Measurements from ENCODE around the gene MOV10L1. TPM values are rescaled to one million over a fixed set of nuclear protein-coding genes. Genes with fewer than 3 reads are reported as not detected.

MOV10L1 gene
- total RNA-seq, 1 donor, result 0.36 TPM

DNA sequence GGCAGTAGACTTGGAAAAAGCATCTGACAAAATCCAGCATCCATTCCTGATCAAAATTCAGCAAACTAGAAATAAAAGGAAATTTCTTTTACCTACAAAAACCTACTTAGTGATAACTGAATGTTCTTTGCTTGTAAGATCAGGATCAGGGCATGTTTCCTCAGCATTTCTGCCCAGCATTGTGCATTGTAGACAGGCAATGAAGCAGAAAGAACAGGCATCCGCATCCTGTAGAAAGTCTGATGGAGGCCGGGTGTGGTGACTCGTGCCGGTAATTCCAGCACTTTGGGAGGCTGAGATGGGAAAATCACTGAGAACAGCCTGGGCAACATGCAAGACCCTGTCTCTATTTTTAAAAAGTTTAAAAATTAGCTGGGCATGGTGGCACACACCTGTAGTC is 48.2 kb downstream of the MOV10L1 start:
- TF ChIP-seq, protein P1, sequence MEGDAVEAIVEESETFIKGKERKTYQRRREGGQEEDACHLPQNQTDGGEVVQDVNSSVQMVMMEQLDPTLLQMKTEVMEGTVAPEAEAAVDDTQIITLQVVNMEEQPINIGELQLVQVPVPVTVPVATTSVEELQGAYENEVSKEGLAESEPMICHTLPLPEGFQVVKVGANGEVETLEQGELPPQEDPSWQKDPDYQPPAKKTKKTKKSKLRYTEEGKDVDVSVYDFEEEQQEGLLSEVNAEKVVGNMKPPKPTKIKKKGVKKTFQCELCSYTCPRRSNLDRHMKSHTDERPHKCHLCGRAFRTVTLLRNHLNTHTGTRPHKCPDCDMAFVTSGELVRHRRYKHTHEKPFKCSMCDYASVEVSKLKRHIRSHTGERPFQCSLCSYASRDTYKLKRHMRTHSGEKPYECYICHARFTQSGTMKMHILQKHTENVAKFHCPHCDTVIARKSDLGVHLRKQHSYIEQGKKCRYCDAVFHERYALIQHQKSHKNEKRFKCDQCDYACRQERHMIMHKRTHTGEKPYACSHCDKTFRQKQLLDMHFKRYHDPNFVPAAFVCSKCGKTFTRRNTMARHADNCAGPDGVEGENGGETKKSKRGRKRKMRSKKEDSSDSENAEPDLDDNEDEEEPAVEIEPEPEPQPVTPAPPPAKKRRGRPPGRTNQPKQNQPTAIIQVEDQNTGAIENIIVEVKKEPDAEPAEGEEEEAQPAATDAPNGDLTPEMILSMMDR (IDR thresholded peaks at IDR 0.05; ENCODE audit: extremely low read depth, low read depth, low read length), result no peak
- DNase-seq (ENCODE audit: insufficient read length, low spot score, missing footprints), result no peak
- no peaks in the 10 kb centered on the region for H3K36me3 ChIP-seq (ENCODE audit: insufficient read depth, low read length)
- H3K4me3 ChIP-seq (ENCODE audit: insufficient read depth, low read length), result no peak overlapping the region
- no peak overlapping the region for H3K4me2 ChIP-seq (ENCODE audit: insufficient read depth, low read length)
- no peaks in the 10 kb centered on the region for H3K79me2 ChIP-seq (ENCODE audit: insufficient read depth, low read length)
- no peak overlapping the region for H2AFZ ChIP-seq (ENCODE audit: low read length)
- H3K27ac ChIP-seq (ENCODE audit: low read depth, low read length), result no peak overlapping the region
- peaks cover 33% of the 10 kb centered on the region for H3K27me3 ChIP-seq (ENCODE audit: insufficient read depth, low read length)
- no peaks in the 10 kb centered on the region for H3K4me1 ChIP-seq (ENCODE audit: insufficient read depth, low read length)
- H4K20me1 ChIP-seq (ENCODE audit: insufficient read depth, low read length), result no peaks in the 10 kb centered on the region
- H3K9me3 ChIP-seq (ENCODE audit: low read depth, low read length), result no peaks in the 10 kb centered on the region

GRCh38 chr22:50138988-50139387 is 49.2 kb downstream of the MOV10L1 start:
- no peaks in the 10 kb centered on the region for H3K79me2 ChIP-seq (ENCODE audit: insufficient read depth, low read length)
- no peaks in the 10 kb centered on the region for H4K20me1 ChIP-seq (ENCODE audit: insufficient read depth, low read length)
- H3K36me3 ChIP-seq (ENCODE audit: insufficient read depth, low read length), result no peaks in the 10 kb centered on the region
- H3K4me1 ChIP-seq (ENCODE audit: insufficient read depth, low read length), result no peaks in the 10 kb centered on the region
- peak; percentile 27 for DNase-seq (ENCODE audit: insufficient read length, low spot score, missing footprints)
- no peak overlapping the region for H3K27ac ChIP-seq (ENCODE audit: low read depth, low read length)
- no peaks in the 10 kb centered on the region for H3K9me3 ChIP-seq (ENCODE audit: low read depth, low read length)
- peaks cover 37% of the 10 kb centered on the region for H3K27me3 ChIP-seq (ENCODE audit: insufficient read depth, low read length)
- TF ChIP-seq, protein P1 (IDR thresholded peaks at IDR 0.05; ENCODE audit: extremely low read depth, low read depth, low read length), result no peak
- no peak overlapping the region for H3K4me3 ChIP-seq (ENCODE audit: insufficient read depth, low read length)
- no peak overlapping the region for H2AFZ ChIP-seq (ENCODE audit: low read length)
- no peak overlapping the region for H3K4me2 ChIP-seq (ENCODE audit: insufficient read depth, low read length)

- H4K20me1 ChIP-seq (ENCODE audit: insufficient read depth, low read length), result no peaks in the 10 kb centered on the region
- no peaks in the 10 kb centered on the region for H3K36me3 ChIP-seq (ENCODE audit: insufficient read depth, low read length)
- TF ChIP-seq, protein P1 (IDR thresholded peaks at IDR 0.05; ENCODE audit: extremely low read depth, low read depth, low read length), result no peak
- H3K4me1 ChIP-seq (ENCODE audit: insufficient read depth, low read length), result no peaks in the 10 kb centered on the region
- DNase-seq (ENCODE audit: insufficient read length, low spot score, missing footprints), result peak; percentile 23
- no peak overlapping the region for H3K27ac ChIP-seq (ENCODE audit: low read depth, low read length)
- H3K27me3 ChIP-seq (ENCODE audit: insufficient read depth, low read length), result peaks cover 37% of the 10 kb centered on the region
- no peak overlapping the region for H3K4me3 ChIP-seq (ENCODE audit: insufficient read depth, low read length)
- H3K4me2 ChIP-seq (ENCODE audit: insufficient read depth, low read length), result no peak overlapping the region
- no peak overlapping the region for H2AFZ ChIP-seq (ENCODE audit: low read length)
- no peaks in the 10 kb centered on the region for H3K9me3 ChIP-seq (ENCODE audit: low read depth, low read length)
- no peaks in the 10 kb centered on the region for H3K79me2 ChIP-seq (ENCODE audit: insufficient read depth, low read length)
Measured at GRCh38 chr22:50139843-50140415, 50.1 kb downstream of the MOV10L1 start.

DNA sequence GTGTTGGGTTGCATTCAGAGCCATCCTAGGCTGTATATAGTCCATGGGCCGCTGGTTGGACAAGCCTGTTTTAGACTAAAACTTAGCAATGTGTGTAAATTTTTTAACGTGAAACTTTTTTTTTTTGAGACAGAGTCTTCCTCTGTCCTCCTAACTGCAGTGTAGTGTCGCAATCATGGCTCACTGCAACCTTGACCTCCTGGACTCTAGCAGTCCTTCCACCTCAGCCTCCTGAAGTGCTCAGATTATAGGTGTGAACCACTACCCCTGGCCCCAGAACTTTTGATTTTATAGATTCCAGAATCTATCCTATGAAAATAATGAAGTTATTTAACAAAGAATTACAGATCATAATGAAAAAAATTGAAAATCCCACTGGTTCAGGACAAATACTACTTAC is 50.8 kb downstream of the MOV10L1 start:
- H3K36me3 ChIP-seq (ENCODE audit: insufficient read depth, low read length), result no peaks in the 10 kb centered on the region
- no peak overlapping the region for H3K4me3 ChIP-seq (ENCODE audit: insufficient read depth, low read length)
- H3K27ac ChIP-seq (ENCODE audit: low read depth, low read length), result no peak overlapping the region
- H3K4me1 ChIP-seq (ENCODE audit: insufficient read depth, low read length), result no peaks in the 10 kb centered on the region
- H2AFZ ChIP-seq (ENCODE audit: low read length), result no peak overlapping the region
- H3K4me2 ChIP-seq (ENCODE audit: insufficient read depth, low read length), result no peak overlapping the region
- H4K20me1 ChIP-seq (ENCODE audit: insufficient read depth, low read length), result no peaks in the 10 kb centered on the region
- H3K79me2 ChIP-seq (ENCODE audit: insufficient read depth, low read length), result no peaks in the 10 kb centered on the region
- H3K27me3 ChIP-seq (ENCODE audit: insufficient read depth, low read length), result peaks cover 37% of the 10 kb centered on the region
- no peak for DNase-seq (ENCODE audit: insufficient read length, low spot score, missing footprints)
- no peaks in the 10 kb centered on the region for H3K9me3 ChIP-seq (ENCODE audit: low read depth, low read length)
- TF ChIP-seq, protein P1 (IDR thresholded peaks at IDR 0.05; ENCODE audit: extremely low read depth, low read depth, low read length), result no peak
